Measurements from ENCODE around the gene TMEM120B.

DNA sequence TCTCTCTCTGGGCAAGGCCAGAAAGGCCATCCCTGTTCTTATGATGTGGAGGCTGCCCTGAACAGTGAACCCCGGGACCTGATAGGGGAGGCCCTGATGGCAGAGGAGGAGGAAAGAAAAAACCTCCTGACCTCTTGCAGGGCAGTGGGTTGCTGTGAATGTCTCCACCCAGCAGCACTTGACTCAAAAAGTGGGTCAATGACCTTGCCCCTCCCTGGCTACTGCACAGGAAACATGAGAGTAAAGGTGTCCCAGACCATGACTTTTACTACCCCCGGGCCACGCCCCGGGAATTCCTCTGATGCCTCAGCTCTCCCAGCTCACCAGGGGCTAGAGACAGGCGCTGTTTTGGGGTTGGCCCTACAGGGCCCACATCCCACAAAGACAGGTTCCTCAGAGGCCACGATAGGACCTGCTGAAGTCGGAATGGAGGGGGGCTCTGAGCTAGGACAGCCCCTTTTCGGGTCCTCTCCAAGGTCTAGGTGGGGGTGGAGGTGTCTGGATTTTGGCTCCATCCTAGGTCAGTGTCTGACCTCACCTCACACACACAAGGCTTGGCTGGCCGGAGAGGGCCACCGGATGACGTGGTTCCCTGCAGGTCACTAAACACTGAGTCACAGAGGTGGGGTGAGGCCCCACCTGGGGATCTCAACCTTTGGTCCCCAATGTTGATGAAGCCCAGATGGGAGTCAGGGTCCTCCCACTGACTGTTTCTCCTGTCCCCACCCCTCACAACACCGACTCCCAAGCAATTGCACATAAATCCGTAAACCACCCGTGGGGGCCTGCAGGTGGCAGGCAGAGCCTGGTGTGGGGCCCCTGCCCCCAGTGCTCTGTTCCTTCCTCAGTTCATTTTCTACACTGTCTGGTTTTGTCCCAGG lies 79.4 kb downstream of the TMEM120B start:
- TF ChIP-seq, protein P1, sequence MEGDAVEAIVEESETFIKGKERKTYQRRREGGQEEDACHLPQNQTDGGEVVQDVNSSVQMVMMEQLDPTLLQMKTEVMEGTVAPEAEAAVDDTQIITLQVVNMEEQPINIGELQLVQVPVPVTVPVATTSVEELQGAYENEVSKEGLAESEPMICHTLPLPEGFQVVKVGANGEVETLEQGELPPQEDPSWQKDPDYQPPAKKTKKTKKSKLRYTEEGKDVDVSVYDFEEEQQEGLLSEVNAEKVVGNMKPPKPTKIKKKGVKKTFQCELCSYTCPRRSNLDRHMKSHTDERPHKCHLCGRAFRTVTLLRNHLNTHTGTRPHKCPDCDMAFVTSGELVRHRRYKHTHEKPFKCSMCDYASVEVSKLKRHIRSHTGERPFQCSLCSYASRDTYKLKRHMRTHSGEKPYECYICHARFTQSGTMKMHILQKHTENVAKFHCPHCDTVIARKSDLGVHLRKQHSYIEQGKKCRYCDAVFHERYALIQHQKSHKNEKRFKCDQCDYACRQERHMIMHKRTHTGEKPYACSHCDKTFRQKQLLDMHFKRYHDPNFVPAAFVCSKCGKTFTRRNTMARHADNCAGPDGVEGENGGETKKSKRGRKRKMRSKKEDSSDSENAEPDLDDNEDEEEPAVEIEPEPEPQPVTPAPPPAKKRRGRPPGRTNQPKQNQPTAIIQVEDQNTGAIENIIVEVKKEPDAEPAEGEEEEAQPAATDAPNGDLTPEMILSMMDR (IDR thresholded peaks at IDR 0.05): no peak
- TF ChIP-seq ZFX (IDR thresholded peaks at IDR 0.05; ENCODE audit: borderline replicate concordance): no peak

Measured in 22Rv1 (cell line).